HCT116 (cell line): ENCODE measurements around the gene TAF10. TPM values are rescaled to one million over a fixed set of nuclear protein-coding genes. Genes with fewer than 3 reads are reported as not detected.

Experiments used
- ATAC-seq: fragments of 200-7000 bp; cut with Tn5 transposase; 2 replicates; pipeline ENCODE4 v1.9.1; 2020; ENCODE audit warnings: mild to moderate bottlenecking, moderate library complexity
- BruUV-seq: library from RNA; stranded (reverse); fragments of 400-500 nt; replicated peaks from 2 replicates; lab custom pipeline; 2021; lab: Mats Ljungman, UMichigan
- CTCF ChIA-PET: fragments of 300-600 bp; sonication (Branson Sonifier 250); formaldehyde crosslinking; loops from one replicate; lab custom pipeline; 2021; ENCODE audit warnings: antibody characterized with exemption; lab: Charles Lee
- POLR2A ChIA-PET: fragments of 300-600, 350-600 bp; sonication (Branson Sonifier 250); formaldehyde crosslinking; loops from one replicate; lab custom pipeline; 2021; ENCODE audit warnings: antibody characterized with exemption; lab: Charles Lee
- RAD21 ChIA-PET, 2 experiments: fragments of 300-600 bp; sonication (Branson Sonifier 250); formaldehyde crosslinking; loops; one replicate each; lab custom pipeline; 2023; ENCODE audit warnings: low total read pairs in 2 of 2; ENCODE audit not compliant: uncharacterized antibody in 2 of 2, unreplicated experiment in 2 of 2, low non-redundant PET in 1 of 2; lab: Charles Lee
- DNase-seq: peaks from one replicate; pipeline ENCODE4 v3.0.0-alpha.2; 2010; ENCODE audit warnings: low read depth, low spot score
- H2AFZ ChIP-seq: fragments of 200-600 bp; shearing (Covaris generic), sonication (generic); 2 replicates; pipeline ENCODE4 v1.6.1; 2017; ENCODE audit warnings: low read depth, mixed run types, mixed read lengths, antibody characterized with exemption, low read length; ENCODE audit not compliant: poor library complexity, severe bottlenecking
- H3K27ac ChIP-seq: 2 replicates; pipeline ENCODE4 v1.5.1; 2012; ENCODE audit warnings: low read depth, low read length
- H3K27me3 ChIP-seq: fragments of 200-600 bp; sonication (generic); 2 replicates; pipeline ENCODE4 v1.6.1; 2016; ENCODE audit warnings: mixed run types, low read length, mixed read lengths; ENCODE audit not compliant: insufficient read depth
- H3K36me3 ChIP-seq, 2 experiments: fragments of 200-500 bp in 1 of 2; fragments of 200-600 bp in 1 of 2; sonication (Bioruptor generic) in 1 of 2; sonication (generic) in 1 of 2; 2 replicates each; pipeline versions ENCODE4 v1.5.1 to v1.6.1; 2014 to 2016; ENCODE audit warnings: low read length in 2 of 2, inconsistent platforms in 1 of 2, mixed read lengths in 1 of 2, mixed run types in 1 of 2; ENCODE audit not compliant: insufficient read depth in 2 of 2, control insufficient read depth in 1 of 2
- H3K4me1 ChIP-seq, 2 experiments: fragments of 200-600 bp in 1 of 2; sonication (generic) in 1 of 2; 2 replicates each; pipeline versions ENCODE4 v1.5.1 to v1.6.1; 2012 to 2017; ENCODE audit warnings: low read length in 2 of 2, inconsistent platforms in 1 of 2, mild to moderate bottlenecking in 1 of 2, mixed read lengths in 1 of 2, mixed run types in 1 of 2, moderate library complexity in 1 of 2; ENCODE audit not compliant: insufficient read depth in 2 of 2, control insufficient read depth in 1 of 2
- H3K4me2 ChIP-seq: fragments of 200-600 bp; sonication (generic); 2 replicates; pipeline ENCODE4 v1.6.1; 2017; ENCODE audit warnings: mixed run types, low read length, mixed read lengths
- H3K4me3 ChIP-seq, 2 experiments: fragments of 200-600 bp in 1 of 2; sonication (generic) in 1 of 2; replicated peaks in 1 of 2; 2 replicates each; pipeline ENCODE4 v1.5.1; 2011 to 2016; ENCODE audit warnings: low read length in 2 of 2, control low read depth in 1 of 2, low read depth in 1 of 2, mild to moderate bottlenecking in 1 of 2, mixed read lengths in 1 of 2, mixed run types in 1 of 2
- H3K79me2 ChIP-seq: fragments of 200-600 bp; sonication (generic); 2 replicates; pipeline ENCODE4 v1.6.1; 2017; ENCODE audit warnings: mild to moderate bottlenecking, mixed run types, low read length, moderate library complexity, mixed read lengths; ENCODE audit not compliant: insufficient read depth
- H3K9ac ChIP-seq: fragments of 200-600 bp; sonication (generic); 2 replicates; pipeline ENCODE4 v1.6.1; 2016; ENCODE audit warnings: low read length, mixed read lengths
- H3K9me2 ChIP-seq: fragments of 200-600 bp; sonication (generic), shearing (Covaris generic); 2 replicates; pipeline ENCODE4 v1.6.1; 2017; ENCODE audit warnings: mixed run types, mild to moderate bottlenecking, moderate library complexity; ENCODE audit not compliant: insufficient read depth
- H3K9me3 ChIP-seq, 2 experiments: fragments of 200-500 bp in 1 of 2; fragments of 200-600 bp in 1 of 2; sonication (Bioruptor generic) in 1 of 2; sonication (generic) in 1 of 2; 2 replicates each; pipeline ENCODE4 v1.6.1; 2014 to 2017; ENCODE audit warnings: low read length in 2 of 2, mixed read lengths in 2 of 2, inconsistent platforms in 1 of 2, low read depth in 1 of 2, mild to moderate bottlenecking in 1 of 2, mixed run types in 1 of 2, moderate library complexity in 1 of 2; ENCODE audit not compliant: control insufficient read depth in 1 of 2, insufficient read depth in 1 of 2
- H4K20me1 ChIP-seq: fragments of 200-600 bp; sonication (generic), shearing (Covaris generic); 2 replicates; pipeline ENCODE4 v1.6.1; 2017; ENCODE audit warnings: mixed run types, mild to moderate bottlenecking, moderate library complexity; ENCODE audit not compliant: insufficient read depth
- CBX3 ChIP-seq: IDR thresholded peaks from 2 replicates; pipeline ENCODE4 v1.6.1; 2012; ENCODE audit warnings: low read depth
- EGR1 ChIP-seq: IDR thresholded peaks from 2 replicates; pipeline ENCODE4 v1.6.1; 2012; ENCODE audit warnings: low read depth
- EZH2 ChIP-seq: fragments of 200-600 bp; sonication (generic); IDR thresholded peaks from 2 replicates; pipeline ENCODE4 v1.6.1; 2017; ENCODE audit warnings: antibody characterized with exemption, mixed run types
- EZH2phosphoT487 ChIP-seq: fragments of 200-600 bp; IDR thresholded peaks from 2 replicates; pipeline ENCODE4 v1.6.1; 2018; ENCODE audit warnings: antibody characterized with exemption, borderline replicate concordance
- RAD21 ChIP-seq: IDR thresholded peaks from 2 replicates; pipeline ENCODE4 v1.6.1; 2012; ENCODE audit warnings: low read depth, mild to moderate bottlenecking
- SIN3A ChIP-seq: IDR thresholded peaks from 2 replicates; pipeline ENCODE4 v1.6.1; 2012; ENCODE audit warnings: low read depth
- SP1 ChIP-seq: IDR thresholded peaks from 2 replicates; pipeline ENCODE4 v1.6.1; 2012; ENCODE audit warnings: low read depth
- SRF ChIP-seq: IDR thresholded peaks from 2 replicates; pipeline ENCODE4 v1.6.1; 2012; ENCODE audit warnings: low read depth
- ZFX ChIP-seq: fragments of 450-650 bp; IDR thresholded peaks from 2 replicates; pipeline ENCODE4 v1.6.1; 2017
- ZNF274 ChIP-seq: fragments of 200-500 bp; sonication (Bioruptor generic); IDR thresholded peaks from 2 replicates; pipeline ENCODE4 v1.6.1; 2014; ENCODE audit warnings: mild to moderate bottlenecking, low read depth, low read length, inconsistent platforms
- intact Hi-C: fragments of 100-400 bp; cut with micrococcal nuclease; formaldehyde crosslinking; loops from 2 replicates; pipeline ENCODE4 v1.10.0; 2022
- total RNA-seq: library from RNA; stranded (reverse); gene quantifications from one replicate; pipeline ENCODE4 v1.2.1, GENCODE V29; 2021; ENCODE audit not compliant: unreplicated experiment
- TF ChIP-seq, protein P1 (sequence below): IDR thresholded peaks from 2 replicates; pipeline ENCODE4 v1.6.1; 2012; ENCODE audit warnings: low read depth
- TF ChIP-seq, protein P2 (sequence below), 3 experiments: fragments of 200-600 bp in 1 of 3; sonication (generic) in 1 of 3; IDR thresholded peaks in 2 of 3; conservative IDR thresholded peaks in 1 of 3; 2 replicates each; pipeline ENCODE4 v1.5.1; 2012 to 2017; ENCODE audit warnings: low read depth in 2 of 3, low read length in 2 of 3, antibody characterized with exemption in 1 of 3, borderline replicate concordance in 1 of 3, control low read depth in 1 of 3, mild to moderate bottlenecking in 1 of 3, mixed read lengths in 1 of 3, mixed run types in 1 of 3, moderate library complexity in 1 of 3; ENCODE audit not compliant: insufficient read depth in 1 of 3
- TF ChIP-seq, protein P3 (sequence below): IDR thresholded peaks from 2 replicates; pipeline ENCODE4 v1.6.1; 2012

Gene TAF10
- total RNA-seq, 1 experiment from 2014 or later, result 151 TPM

DNA sequence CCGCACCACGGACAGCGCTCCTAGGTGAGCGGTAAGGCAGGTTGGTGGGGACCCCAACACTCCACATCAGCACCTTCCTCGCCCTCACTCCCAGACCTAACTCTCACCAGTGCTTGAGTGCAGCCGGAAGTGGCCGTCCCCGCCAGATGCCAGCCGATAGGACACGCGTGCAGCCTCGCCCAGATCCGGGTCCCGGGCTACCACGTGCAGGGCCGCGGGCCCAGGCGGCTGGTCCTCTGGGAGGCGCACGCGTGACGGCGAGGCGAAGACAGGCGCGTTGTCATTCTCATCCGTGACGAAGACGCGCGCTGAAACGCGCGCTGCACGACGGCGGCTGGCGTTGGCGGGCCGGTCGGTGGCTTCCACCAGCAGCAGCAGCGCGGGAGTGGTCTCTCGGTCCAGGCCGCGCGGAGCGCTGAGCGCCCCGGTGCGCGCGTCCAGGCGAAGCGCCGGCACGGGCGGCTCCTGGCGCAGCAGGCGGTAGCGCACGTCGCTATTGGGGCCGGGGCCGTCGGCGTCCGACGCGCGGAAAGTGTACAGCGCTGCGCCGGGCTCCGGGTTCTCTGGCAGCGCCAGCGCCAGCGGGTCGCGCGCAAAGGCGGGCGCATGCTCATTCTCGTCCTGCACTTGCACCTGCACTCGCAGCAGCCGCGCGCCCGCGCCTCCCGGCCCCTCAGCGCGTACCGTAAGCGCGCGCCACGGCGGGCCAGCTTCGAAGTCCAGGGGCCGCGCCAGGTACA, 18.0 kb upstream of the TAF10 start:
- CTCF ChIA-PET, result no interaction called here
- Histone ChIP-seq H3K9ac (no peak overlapping the region), H2AFZ (no peak overlapping the region), H3K9me3 (no peaks in the 10 kb centered on the region), H3K79me2 (no peaks in the 10 kb centered on the region), H3K9me2 (no peaks in the 10 kb centered on the region), H3K4me3 (no peak overlapping the region), H3K27me3 (no peaks in the 10 kb centered on the region), H3K36me3 (no peaks in the 10 kb centered on the region), H3K4me1 (peaks cover 0 to 2% of the 10 kb centered on the region in 2 experiments; a peak in 1 of 4 replicates), H4K20me1 (no peaks in the 10 kb centered on the region)
- DNase-seq (no peak), ATAC-seq (no peak)
- intact Hi-C loops, result no loop called here
- RAD21 ChIA-PET, result no interaction called here
- POLR2A ChIA-PET, result no interaction called here
- BruUV-seq, result no TSS peak
- TF ChIP-seq SRF (no peak), SP1 (no peak), ZFX (no peak), ZNF274 (no peak), EZH2phosphoT487 (no peak), EGR1 (no peak), CBX3 (no peak), RAD21 (no peak), SIN3A (no peak), EZH2 (no peak)
- TF ChIP-seq, protein P1, sequence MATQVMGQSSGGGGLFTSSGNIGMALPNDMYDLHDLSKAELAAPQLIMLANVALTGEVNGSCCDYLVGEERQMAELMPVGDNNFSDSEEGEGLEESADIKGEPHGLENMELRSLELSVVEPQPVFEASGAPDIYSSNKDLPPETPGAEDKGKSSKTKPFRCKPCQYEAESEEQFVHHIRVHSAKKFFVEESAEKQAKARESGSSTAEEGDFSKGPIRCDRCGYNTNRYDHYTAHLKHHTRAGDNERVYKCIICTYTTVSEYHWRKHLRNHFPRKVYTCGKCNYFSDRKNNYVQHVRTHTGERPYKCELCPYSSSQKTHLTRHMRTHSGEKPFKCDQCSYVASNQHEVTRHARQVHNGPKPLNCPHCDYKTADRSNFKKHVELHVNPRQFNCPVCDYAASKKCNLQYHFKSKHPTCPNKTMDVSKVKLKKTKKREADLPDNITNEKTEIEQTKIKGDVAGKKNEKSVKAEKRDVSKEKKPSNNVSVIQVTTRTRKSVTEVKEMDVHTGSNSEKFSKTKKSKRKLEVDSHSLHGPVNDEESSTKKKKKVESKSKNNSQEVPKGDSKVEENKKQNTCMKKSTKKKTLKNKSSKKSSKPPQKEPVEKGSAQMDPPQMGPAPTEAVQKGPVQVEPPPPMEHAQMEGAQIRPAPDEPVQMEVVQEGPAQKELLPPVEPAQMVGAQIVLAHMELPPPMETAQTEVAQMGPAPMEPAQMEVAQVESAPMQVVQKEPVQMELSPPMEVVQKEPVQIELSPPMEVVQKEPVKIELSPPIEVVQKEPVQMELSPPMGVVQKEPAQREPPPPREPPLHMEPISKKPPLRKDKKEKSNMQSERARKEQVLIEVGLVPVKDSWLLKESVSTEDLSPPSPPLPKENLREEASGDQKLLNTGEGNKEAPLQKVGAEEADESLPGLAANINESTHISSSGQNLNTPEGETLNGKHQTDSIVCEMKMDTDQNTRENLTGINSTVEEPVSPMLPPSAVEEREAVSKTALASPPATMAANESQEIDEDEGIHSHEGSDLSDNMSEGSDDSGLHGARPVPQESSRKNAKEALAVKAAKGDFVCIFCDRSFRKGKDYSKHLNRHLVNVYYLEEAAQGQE, result no peak
- TF ChIP-seq, protein P2, sequence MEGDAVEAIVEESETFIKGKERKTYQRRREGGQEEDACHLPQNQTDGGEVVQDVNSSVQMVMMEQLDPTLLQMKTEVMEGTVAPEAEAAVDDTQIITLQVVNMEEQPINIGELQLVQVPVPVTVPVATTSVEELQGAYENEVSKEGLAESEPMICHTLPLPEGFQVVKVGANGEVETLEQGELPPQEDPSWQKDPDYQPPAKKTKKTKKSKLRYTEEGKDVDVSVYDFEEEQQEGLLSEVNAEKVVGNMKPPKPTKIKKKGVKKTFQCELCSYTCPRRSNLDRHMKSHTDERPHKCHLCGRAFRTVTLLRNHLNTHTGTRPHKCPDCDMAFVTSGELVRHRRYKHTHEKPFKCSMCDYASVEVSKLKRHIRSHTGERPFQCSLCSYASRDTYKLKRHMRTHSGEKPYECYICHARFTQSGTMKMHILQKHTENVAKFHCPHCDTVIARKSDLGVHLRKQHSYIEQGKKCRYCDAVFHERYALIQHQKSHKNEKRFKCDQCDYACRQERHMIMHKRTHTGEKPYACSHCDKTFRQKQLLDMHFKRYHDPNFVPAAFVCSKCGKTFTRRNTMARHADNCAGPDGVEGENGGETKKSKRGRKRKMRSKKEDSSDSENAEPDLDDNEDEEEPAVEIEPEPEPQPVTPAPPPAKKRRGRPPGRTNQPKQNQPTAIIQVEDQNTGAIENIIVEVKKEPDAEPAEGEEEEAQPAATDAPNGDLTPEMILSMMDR (IDR thresholded peaks at IDR 0.05 in 2 of 3, conservative IDR thresholded peaks at IDR 0.05 in 1 of 3; ENCODE audit: borderline replicate concordance in 1 of 3, insufficient read depth in 1 of 3, low read depth in 2 of 3, low read length in 2 of 3), result no peak
- TF ChIP-seq, protein P3, sequence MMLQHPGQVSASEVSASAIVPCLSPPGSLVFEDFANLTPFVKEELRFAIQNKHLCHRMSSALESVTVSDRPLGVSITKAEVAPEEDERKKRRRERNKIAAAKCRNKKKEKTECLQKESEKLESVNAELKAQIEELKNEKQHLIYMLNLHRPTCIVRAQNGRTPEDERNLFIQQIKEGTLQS, result no peak
- TF ChIP-seq, all 23 proteins: peak for 0
- no peak overlapping the region for H3K27ac ChIP-seq
- H3K4me2 ChIP-seq, result no peak overlapping the region
